Measurements from ENCODE around the gene TRIM24.
"Not testable (repeated sequence)": the region's sequence is repeated elsewhere in the genome, so short reads cannot be mapped to it uniquely, and the experiment has no call there.

The TRIM24 gene

DNA sequence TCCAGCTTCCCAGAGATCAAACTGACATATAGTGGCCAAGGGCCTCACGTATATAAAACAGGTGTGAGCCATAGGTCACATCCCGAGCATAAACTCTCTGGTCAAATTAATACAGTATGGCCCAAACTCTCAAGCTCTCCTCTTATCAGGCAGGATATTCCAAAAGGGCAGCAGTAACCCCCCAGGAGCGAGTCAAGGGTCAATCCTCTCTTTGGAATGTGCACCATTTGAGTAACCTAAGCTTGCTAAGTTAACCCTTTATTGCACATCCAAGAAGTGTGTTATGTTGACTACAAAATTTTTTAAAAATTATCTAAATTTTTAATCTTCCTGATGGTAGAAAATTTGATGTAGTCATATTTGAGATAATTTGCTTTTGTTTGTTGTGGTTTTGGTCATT is 4.5 kb upstream of the TRIM24 start:
- TF ChIP-seq, protein P1, sequence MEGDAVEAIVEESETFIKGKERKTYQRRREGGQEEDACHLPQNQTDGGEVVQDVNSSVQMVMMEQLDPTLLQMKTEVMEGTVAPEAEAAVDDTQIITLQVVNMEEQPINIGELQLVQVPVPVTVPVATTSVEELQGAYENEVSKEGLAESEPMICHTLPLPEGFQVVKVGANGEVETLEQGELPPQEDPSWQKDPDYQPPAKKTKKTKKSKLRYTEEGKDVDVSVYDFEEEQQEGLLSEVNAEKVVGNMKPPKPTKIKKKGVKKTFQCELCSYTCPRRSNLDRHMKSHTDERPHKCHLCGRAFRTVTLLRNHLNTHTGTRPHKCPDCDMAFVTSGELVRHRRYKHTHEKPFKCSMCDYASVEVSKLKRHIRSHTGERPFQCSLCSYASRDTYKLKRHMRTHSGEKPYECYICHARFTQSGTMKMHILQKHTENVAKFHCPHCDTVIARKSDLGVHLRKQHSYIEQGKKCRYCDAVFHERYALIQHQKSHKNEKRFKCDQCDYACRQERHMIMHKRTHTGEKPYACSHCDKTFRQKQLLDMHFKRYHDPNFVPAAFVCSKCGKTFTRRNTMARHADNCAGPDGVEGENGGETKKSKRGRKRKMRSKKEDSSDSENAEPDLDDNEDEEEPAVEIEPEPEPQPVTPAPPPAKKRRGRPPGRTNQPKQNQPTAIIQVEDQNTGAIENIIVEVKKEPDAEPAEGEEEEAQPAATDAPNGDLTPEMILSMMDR (IDR thresholded peaks at IDR 0.05; ENCODE audit: extremely low read depth, missing control alignments) = no peak

DNA sequence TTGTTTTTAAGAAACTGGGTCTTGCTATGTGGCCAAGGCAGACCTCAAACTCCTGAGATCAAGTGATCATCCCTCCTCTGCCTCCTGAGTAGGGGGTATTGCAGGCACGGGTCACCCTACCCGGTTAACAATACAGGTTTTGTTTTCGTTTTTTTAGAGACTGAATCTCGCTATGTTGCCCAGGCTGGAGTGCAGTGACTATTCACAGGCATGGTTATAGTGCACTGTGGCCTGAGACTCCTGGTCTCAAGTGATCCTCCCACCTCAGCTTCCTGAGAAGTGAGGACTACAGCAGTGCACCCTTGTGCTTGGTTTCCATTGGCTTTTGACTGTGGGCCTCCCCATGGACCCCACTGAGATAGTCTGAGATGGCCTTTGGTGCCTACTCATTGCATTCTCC is 3.8 kb upstream of the TRIM24 start:
- TF ChIP-seq, protein P1 (IDR thresholded peaks at IDR 0.05; ENCODE audit: extremely low read depth, missing control alignments) = no peak
- DNase-seq (ENCODE audit: low spot score) = no peak

More for the DNA sequence above, 4.5 kb upstream of the TRIM24 start:
- DNase-seq (ENCODE audit: low spot score) = no peak

DNA sequence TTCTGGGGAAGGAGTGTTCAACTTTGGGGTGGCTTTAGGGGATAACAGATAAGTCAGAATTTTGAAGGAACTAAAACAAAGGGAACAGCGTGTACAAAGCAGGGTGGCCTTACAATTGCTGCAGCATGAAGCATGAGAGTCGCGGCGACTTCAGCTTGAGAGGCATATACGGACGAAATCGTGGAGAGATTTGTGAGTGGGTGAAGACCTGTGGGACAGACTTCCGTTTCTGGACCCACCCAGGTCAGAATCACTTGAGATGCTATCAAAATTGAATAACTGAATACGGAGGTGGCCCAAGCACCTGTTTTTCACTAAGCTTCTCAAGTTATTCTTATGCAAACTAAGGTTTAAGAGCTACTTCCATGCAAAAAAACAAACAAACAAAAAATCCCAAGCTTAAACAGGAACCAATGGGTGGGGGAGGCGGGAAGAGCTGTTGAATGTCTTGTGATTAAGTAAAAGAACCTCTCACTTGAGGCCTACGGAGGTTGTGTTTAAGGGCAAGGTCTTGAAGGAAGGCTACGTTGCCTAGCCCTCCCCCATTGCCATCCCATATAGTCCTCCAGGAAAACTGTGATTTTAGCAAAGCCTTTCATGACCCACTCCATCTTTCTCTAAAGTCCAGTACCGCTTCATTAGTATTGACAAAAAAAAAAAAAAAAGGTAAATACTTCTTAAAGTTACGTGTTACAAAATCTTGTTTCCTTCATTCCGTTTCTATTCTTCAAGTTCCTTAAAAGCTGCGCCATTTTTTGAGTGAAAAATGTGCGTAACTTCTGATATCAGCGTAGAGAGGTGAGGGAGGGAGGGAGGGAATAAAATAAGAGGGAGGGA is 1.3 kb upstream of the TRIM24 start:
- TF ChIP-seq, protein P1 (IDR thresholded peaks at IDR 0.05; ENCODE audit: extremely low read depth, missing control alignments) = no peak
- no peak for DNase-seq (ENCODE audit: low spot score)

DNA sequence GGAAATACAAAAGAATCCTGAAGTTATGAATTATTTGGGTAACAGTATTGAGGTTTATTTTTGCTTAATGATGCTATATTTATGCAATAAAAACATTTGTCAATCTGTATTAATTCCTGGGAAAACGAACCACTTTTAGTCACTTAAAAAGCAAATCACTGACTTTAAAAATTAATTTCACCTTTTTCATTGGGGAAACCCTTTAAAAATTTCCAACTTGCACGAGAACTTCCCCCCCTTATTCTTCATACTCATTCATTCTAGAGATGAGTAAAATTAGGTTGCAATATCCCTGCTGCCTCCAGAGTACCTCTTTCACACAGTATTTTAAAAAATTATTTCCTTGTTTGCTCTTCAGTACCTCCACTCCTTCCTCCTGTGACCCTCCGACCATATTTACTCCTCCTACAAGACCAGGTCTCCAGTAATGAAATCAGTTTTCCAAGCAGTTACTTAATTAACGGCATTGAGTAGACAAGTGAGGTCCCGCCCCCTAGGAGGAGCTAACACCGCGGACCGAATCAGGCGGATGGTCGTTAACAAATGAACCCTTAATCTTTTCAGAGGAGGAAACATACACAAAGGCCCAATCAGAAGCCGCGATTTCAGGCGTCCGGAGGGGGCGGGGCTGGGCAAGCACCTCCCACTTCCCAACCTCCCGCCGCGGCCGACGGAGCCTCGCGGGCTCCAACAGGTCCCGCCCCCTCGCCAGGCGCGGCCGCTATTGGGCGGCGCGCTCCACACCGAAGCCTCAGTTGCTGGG is 465 bp upstream of the TRIM24 start:
- DNase-seq (ENCODE audit: low spot score) = peak; percentile 97
- TF ChIP-seq, protein P1 (IDR thresholded peaks at IDR 0.05; ENCODE audit: extremely low read depth, missing control alignments) = no peak

DNA sequence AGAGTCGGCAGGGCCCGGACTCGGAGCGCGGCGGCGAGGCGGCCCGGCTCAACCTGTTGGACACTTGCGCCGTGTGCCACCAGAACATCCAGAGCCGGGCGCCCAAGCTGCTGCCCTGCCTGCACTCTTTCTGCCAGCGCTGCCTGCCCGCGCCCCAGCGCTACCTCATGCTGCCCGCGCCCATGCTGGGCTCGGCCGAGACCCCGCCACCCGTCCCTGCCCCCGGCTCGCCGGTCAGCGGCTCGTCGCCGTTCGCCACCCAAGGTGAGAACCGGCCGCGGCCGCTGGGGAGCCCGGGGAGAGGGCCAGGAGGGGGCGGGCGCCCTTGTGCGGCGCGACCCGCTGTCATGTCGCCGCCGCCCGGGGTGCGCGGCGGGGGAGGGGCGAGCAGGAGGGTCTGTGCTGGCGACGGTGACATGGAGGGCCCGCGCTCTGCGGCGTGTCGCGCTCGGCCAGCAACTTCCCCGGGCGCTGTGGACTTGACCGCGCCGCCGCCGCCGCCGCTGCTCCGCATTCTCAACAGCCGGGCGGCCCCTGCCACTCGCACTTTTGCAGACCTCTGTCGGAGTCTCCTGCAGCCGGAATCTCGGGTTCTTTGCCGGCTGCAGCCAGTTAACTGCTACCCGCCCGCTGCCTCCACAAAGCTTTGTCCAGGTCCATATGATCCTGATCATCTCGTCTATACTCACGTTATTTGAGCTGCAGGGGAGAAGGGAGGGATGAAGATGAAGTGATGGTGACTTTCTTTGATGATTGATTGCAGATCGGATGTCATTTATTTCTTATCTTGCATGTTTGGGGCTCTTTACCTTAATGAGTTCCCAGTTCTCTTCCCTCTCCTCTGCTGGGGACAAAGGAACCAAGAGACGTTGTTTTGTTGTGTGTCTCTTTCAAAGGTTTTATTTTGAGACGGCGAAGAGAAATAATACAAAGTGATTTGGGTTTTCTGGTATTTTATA is 869 bp downstream of the TRIM24 start:
- TF ChIP-seq, protein P1 (IDR thresholded peaks at IDR 0.05; ENCODE audit: extremely low read depth, missing control alignments) = peak; percentile 2
- DNase-seq (ENCODE audit: low spot score) = peak; percentile 80

DNA sequence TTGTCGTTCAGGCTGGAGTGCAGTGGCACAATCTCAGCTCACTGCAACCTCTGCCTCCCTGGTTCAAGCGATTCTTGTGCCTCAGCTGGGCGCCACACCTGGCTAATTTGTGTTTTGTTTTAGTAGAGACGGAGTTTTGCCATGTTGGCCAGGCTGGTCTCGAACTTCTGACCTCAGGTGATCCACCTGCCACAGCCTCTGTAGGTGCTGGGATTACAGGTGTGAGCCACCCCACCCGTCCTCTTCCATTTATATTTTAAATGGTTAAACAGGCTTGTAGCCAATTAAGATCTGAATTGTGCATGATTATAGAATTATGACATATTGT is 3.2 kb downstream of the TRIM24 start:
- DNase-seq (ENCODE audit: low spot score) = not testable (repeated sequence)

DNA sequence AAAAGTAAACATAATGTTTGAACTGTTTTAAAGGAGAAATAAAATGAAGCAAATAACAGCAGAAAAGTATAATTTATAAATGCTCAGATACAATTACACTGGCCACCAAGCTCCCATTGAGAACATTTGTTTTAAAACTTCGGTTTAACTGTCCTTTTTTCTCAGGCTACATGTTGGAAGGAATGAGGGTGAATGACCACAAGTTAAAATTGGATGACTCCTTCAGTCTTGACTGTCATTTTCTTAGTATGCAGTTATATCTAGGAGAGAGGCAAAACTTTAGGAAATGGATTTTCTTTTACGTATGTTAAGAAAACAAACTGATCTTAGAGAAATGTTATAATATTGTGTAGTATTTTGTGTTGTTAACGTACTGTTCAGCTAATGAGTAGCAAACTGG is 5.0 kb downstream of the TRIM24 start:
- no peak for DNase-seq (ENCODE audit: low spot score)
- TF ChIP-seq, protein P1 (IDR thresholded peaks at IDR 0.05; ENCODE audit: extremely low read depth, missing control alignments) = no peak

DNA sequence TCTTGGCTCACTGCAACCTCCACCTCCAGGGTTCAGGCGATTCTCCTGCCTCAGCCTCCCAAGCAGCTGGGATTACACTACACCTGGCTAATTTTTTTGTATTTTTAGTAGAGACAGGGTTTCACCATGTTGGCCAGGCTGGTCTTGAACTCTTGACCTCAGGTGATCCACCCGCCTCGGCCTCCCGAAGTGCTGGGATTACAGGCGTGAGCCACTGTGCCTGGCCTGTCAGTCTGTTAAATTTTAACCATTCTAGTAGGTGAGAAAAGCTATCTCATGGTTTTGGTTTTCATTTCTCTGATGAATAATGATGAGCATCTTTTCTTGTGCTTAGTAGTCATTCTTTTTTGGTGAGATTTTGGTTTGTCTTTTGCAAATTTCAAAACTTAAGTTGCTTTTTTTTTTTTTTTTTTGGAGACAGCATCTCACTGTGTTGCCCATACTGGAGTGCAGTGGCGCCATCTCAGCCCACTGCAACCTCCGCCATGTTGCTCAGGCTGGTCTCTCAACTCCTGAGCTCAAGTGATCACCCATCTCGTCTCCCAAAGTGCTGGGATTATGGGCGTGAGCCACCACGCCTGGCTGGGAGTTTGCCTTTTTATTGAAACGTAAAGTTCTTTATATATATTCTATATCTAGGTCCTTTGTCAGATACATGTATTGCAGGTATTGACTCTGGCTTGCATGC is 6.2 kb downstream of the TRIM24 start:
- peak; percentile 20 for DNase-seq (ENCODE audit: low spot score)

All from GM20000 (cell line).